DMS53 (cell line): ENCODE measurements around the gene ZBTB37.
A peak's percentile ranks its signal among the peaks of the same experiment; 100 is the strongest.
"Not testable (repeated sequence)": the region's sequence is repeated elsewhere in the genome, so short reads cannot be mapped to it uniquely, and the experiment has no call there.

Experiments used
- DNase-seq: peaks from one replicate; lab custom pipeline; 2025; lab: John Stamatoyannopoulos, UW

The ZBTB37 gene, protein sequence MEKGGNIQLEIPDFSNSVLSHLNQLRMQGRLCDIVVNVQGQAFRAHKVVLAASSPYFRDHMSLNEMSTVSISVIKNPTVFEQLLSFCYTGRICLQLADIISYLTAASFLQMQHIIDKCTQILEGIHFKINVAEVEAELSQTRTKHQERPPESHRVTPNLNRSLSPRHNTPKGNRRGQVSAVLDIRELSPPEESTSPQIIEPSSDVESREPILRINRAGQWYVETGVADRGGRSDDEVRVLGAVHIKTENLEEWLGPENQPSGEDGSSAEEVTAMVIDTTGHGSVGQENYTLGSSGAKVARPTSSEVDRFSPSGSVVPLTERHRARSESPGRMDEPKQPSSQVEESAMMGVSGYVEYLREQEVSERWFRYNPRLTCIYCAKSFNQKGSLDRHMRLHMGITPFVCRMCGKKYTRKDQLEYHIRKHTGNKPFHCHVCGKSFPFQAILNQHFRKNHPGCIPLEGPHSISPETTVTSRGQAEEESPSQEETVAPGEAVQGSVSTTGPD

GRCh38 chr1:173868266-173869020, at the start of gene ZBTB37:
ZBTB37 (plus strand) TSS chr1:173868380; CDS start chr1:173870226, 1,846 bp downstream.
- peak; percentile 95 for DNase-seq

DNA sequence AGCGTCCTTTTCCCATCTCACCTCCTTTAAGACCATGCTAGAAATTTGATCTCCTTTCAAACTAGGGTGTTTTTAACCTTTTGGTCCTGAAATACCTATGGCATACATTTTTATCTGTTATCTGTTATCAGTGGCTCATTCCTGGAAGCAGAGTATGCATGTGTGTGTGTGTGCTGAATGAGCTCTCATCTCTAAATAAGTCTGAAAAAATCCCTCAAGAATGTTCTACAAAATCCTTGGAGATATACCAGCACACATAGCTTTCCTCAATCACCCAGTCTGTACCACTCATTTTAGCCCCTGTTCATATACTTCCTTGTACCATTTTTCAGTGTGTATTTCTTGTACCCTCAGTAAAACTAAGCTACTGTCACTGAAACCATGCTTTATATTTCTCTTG, 49.7 kb upstream of the ZBTB37 start:
- no peak for DNase-seq

GRCh38 chr1:173821680-173822079, 46.5 kb upstream of the ZBTB37 start:
- DNase-seq, result no peak

- peak; percentile 45 for DNase-seq
Measured at GRCh38 chr1:173823781-173824314, 44.3 kb upstream of the ZBTB37 start.

GRCh38 chr1:173824315-173825081, 43.7 kb upstream of the ZBTB37 start, which contains the start of the genes CENPL and DARS2:
CENPL (minus strand) TSS chr1:173824883; CDS start chr1:173811299, 13,584 bp downstream.
DARS2 (plus strand) TSS chr1:173824673; CDS start chr1:173825230, 557 bp downstream.
- DNase-seq, result peak; percentile 99

- DNase-seq, result no peak
Measured at GRCh38 chr1:173827611-173828010, 40.6 kb upstream of the ZBTB37 start.

DNA sequence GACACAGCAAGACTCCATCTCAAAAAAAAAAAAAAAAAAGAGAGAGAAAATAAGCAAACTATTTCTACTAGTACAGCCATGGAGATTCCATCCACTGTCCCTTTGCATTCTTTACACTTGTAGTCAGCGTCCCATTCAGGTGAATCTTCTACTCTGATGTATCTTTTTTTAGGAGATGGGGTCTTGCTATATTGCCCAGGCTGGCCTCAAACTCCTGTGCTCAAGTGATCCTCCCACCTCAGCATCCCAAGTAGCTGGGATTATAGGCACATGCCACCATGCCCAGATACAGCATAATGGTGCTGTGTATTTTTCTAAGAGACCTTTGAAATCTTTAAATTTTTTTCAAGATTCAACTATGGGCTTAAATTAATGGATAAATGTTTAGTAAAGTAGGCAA, 35.4 kb upstream of the ZBTB37 start:
- no peak for DNase-seq

DNA sequence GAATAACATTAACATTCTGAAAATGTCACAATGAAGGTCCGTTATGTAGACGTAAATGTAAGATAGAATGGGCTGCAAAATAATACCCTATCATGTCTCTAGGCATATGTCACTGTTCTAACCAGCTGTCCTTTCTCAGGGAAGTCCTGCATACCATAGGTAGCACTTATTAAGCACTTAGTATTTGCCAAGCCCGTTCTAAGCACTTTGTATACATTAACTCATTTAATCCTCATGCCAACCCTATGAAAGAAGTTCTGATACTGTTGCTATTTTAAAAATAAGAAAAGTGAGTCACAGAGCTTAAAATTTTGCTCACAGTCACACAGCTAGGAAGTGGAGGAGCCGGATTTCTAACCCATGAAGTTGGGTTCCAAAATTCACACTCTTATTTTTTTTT, 16.1 kb upstream of the ZBTB37 start:
- no peak for DNase-seq

GRCh38 chr1:173853074-173853473, 15.1 kb upstream of the ZBTB37 start:
- peak; percentile 14 for DNase-seq

- DNase-seq, result no peak
Measured at GRCh38 chr1:173856014-173856413, 12.2 kb upstream of the ZBTB37 start.

DNA sequence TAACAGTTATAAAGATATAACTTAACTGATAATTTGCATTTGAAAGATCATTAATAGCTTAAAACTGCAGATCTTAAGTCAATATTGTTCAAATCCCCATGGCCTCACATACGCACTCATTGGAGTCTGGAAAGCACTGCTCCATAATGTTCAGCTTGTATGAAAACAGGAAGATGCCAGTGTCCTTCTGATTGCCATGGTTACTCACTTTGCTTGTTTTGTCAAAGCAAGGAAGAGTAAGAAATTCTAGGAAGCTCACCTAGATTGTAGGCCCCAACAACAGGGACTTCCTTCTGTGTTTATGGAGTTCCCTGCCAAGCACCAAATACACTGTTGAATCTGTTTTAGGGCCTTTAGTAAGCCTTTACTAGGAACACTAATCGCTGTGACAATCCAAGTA, 11.3 kb upstream of the ZBTB37 start:
- peak; percentile 61 for DNase-seq

DNA sequence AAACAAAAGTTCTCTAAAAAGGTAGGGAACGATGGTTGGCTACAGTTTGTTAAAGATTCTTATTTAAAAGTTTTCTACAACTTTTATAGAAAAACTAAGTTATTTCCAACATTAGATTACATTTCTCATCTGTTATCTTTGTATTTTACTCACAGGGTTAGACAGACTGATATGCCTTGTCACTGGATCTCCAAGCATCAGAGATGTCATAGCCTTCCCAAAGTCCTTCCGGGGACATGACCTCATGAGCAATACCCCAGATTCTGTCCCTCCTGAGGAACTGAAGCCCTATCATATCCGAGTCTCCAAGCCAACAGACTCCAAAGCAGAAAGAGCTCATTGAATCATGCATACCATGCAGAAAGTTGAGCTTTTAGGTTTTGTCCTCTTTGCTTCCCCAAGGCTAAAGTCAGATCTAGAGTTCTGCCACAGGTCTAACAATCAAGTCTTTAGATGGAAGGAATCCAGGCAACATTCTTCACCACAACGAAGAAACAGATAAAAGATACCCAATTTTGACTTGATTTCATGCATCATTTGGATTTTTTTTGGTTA, 10.7 kb upstream of the ZBTB37 start:
- DNase-seq, result no peak

GRCh38 chr1:173859547-173859946, 8.6 kb upstream of the ZBTB37 start:
- DNase-seq, result not testable (repeated sequence)

GRCh38 chr1:173860065-173860464, 8.1 kb upstream of the ZBTB37 start:
- no peak for DNase-seq

DNA sequence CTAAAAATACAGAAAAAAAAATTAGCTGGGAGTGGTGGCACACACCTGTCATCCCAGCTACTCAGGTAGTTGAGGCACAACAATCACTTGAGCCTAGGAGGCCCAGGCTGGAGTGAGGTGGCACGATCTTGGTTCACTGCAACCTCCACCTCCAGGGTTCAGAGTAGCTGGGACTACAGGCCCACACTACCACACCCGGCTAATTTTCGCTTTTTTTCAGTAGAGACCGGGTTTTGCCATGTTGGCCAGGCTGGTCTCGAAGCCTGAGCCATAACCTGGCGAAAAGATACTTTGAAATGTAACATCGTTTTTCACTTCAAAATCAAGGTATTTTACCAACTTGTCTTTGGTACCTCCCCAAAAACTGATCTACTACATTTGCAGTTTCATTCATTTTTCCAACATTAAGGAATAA, 6.4 kb upstream of the ZBTB37 start:
- DNase-seq, result peak; percentile 58

GRCh38 chr1:173862146-173862768, 5.9 kb upstream of the ZBTB37 start:
- DNase-seq, result peak; percentile 55

DNA sequence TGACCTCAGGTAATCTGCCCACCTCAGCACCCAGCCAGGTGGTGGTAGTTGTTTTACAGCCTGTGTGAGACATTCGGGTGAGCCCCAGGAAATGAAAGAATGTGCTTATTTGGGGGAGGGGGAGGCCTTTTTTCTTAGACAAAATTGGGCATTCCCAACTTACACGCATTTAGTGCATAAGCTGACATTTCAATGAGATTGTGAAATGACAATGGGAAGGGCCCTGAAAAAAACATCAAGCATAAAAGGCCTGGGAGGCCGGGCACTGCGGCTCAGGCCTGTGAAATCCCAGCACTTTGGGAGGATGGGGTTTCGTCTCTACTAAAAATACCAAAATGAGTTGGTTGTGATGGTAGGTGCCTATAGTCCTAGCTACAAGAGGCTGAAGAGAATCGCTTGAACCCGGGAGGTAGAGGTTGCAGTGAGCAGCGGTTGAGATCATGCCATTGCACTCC, 5.4 kb upstream of the ZBTB37 start:
- peak; percentile 61 for DNase-seq

DNA sequence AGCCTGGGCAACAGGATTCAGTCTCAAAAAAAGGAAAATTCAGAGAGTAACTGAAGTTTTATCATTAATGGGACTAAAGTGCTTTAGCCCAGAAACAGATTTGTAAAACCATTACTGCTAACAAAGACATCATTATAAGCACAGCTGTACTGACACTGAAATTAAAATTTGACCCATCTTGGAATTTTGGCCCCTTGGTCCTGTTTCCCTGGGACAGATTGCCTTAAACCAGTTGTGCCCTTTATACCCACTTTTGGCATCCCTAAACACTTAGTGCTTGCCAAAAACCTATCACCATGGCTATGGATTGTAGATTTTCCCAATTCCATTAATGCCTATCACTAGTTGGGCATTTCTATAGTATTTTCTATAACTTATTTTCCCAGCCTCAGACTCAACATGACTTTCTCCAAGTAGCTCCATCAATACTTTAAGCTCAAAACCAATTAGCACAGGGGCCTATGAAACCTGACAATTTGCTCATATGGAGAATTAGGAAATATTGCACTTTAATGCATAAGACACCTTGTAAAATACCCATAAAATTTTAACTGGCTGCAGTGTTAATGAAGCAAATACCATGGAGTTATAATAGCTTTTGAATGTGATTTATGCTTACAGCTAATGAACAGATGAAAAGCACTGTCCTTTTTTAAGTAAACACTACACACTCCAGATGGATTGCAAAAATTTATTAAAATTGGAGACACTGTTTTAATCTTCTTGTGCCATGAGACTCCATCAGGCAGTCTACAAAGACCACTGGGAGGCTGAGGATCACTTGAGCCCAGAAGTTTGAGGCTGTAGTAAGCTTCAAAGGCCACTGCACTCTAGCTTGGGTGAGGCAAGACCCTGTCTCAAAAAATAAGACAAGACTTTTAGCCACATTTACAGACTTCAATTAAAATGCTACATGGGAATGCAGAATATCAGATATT, 4.7 kb upstream of the ZBTB37 start:
- peak; percentile 38 for DNase-seq

DNA sequence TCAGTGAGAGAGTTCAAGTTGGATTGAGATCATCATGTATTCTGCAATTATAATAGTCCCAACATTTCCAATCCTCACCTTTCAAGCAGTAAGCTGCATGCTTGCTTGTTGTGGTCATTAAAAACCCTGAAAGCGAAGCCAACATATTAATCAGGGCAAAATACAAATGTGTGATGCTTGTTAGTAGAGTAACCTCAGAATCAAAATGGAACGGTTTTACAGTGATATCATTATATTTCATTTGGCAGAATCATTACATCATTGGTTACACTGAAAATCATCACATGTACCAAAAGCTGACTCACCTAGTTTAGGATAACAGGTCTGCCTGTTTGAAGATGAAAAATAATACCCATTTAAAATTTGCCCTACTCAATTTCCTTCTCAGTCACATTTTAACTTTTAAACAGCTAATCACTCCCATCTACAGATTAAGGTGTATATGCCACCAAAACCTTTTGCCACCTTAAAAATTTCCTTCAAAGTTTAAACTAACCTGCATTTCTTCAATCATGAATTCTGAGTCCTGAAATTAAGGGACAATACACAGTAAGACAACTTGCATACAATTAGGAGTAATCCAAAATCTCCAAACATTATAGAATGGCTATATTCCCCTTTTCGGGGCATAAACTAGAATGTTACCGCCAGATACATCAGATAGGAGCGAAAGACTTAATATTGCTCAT, 3.9 kb upstream of the ZBTB37 start:
- peak; percentile 52 for DNase-seq
